Mesenchymal stem cell (in vitro differentiated cells and primary cell): Measurements from ENCODE around the gene SLC35F1.

Source experiments
- DNase-seq: peaks from one replicate; pipeline ENCODE4 v3.0.0-alpha.2; 2013
- H2AFZ ChIP-seq: one replicate; pipeline ENCODE4 v1.6.1; 2013; ENCODE audit warnings: low read depth, mild to moderate bottlenecking, control low read depth, inconsistent platforms, low read length, moderate library complexity
- H2AK5ac ChIP-seq: 2 replicates; pipeline ENCODE4 v1.6.1; 2013; ENCODE audit warnings: low read length, moderate library complexity, mild to moderate bottlenecking, inconsistent platforms; ENCODE audit not compliant: severe bottlenecking
- H2BK120ac ChIP-seq: one replicate; pipeline ENCODE4 v1.6.1; 2013; ENCODE audit warnings: low read depth, mild to moderate bottlenecking, inconsistent platforms, low read length, moderate library complexity
- H2BK12ac ChIP-seq, 2 experiments: one replicate each; pipeline ENCODE4 v1.6.1; 2013; ENCODE audit warnings: inconsistent platforms in 2 of 2, low read length in 2 of 2, mild to moderate bottlenecking in 2 of 2, moderate library complexity in 2 of 2, control low read depth in 1 of 2
- H2BK15ac ChIP-seq: one replicate; pipeline ENCODE4 v1.6.1; 2013; ENCODE audit warnings: mild to moderate bottlenecking, low read depth, inconsistent platforms; ENCODE audit not compliant: poor library complexity, severe bottlenecking
- H2BK5ac ChIP-seq: 2 replicates; pipeline ENCODE4 v1.6.1; 2013; ENCODE audit warnings: low read depth, mild to moderate bottlenecking, low read length, control low read depth, inconsistent platforms; ENCODE audit not compliant: poor library complexity, severe bottlenecking
- H3K14ac ChIP-seq, 2 experiments: one replicate each; pipeline ENCODE4 v1.6.1; 2013; ENCODE audit warnings: inconsistent platforms in 2 of 2, low read length in 2 of 2, control low read depth in 1 of 2, mild to moderate bottlenecking in 1 of 2, moderate library complexity in 1 of 2
- H3K18ac ChIP-seq, 2 experiments: one replicate each; pipeline ENCODE4 v1.6.1; 2013; ENCODE audit warnings: inconsistent platforms in 2 of 2, low read length in 2 of 2, control low read depth in 1 of 2, low read depth in 1 of 2, mild to moderate bottlenecking in 1 of 2
- H3K23ac ChIP-seq, 2 experiments: one replicate each; pipeline ENCODE4 v1.6.1; 2013; ENCODE audit warnings: inconsistent platforms in 2 of 2, low read length in 2 of 2, mild to moderate bottlenecking in 2 of 2, moderate library complexity in 2 of 2, control low read depth in 1 of 2
- H3K27ac ChIP-seq: 2 replicates; pipeline ENCODE4 v1.5.1; 2013; ENCODE audit warnings: mild to moderate bottlenecking, moderate library complexity, low read length, control low read depth, inconsistent platforms; ENCODE audit not compliant: poor library complexity, severe bottlenecking
- H3K27me3 ChIP-seq, 2 experiments: 2 replicates each; pipeline versions ENCODE4 v1.6.1 to v1.7.0; 2013; ENCODE audit warnings: low read length in 2 of 2, mild to moderate bottlenecking in 2 of 2, moderate library complexity in 2 of 2, control low read depth in 1 of 2, inconsistent platforms in 1 of 2; ENCODE audit not compliant: control insufficient read depth in 1 of 2, insufficient read depth in 1 of 2
- H3K36me3 ChIP-seq, 2 experiments: 2 replicates each; pipeline versions ENCODE4 v1.6.1 to v1.7.0; 2013; ENCODE audit warnings: low read length in 2 of 2, control low read depth in 1 of 2, inconsistent platforms in 1 of 2, low read depth in 1 of 2, mild to moderate bottlenecking in 1 of 2; ENCODE audit not compliant: insufficient read depth in 2 of 2, control insufficient read depth in 1 of 2
- H3K4ac ChIP-seq, 2 experiments: one replicate each; pipeline ENCODE4 v1.6.1; 2013; ENCODE audit warnings: inconsistent platforms in 2 of 2, low read length in 2 of 2, mild to moderate bottlenecking in 2 of 2, moderate library complexity in 2 of 2, control low read depth in 1 of 2, low read depth in 1 of 2
- H3K4me1 ChIP-seq: 2 replicates; pipeline ENCODE4 v1.6.1; 2013; ENCODE audit warnings: low read depth, low read length, control low read depth; ENCODE audit not compliant: control insufficient read depth, insufficient read depth
- H3K4me2 ChIP-seq: 2 replicates; pipeline ENCODE4 v1.6.1; 2013; ENCODE audit warnings: low read length, mild to moderate bottlenecking, inconsistent platforms; ENCODE audit not compliant: poor library complexity, severe bottlenecking
- H3K4me3 ChIP-seq, 2 experiments: 2 replicates each; pipeline versions ENCODE4 v1.5.1 to v1.7.0; 2013; ENCODE audit warnings: low read length in 2 of 2, mild to moderate bottlenecking in 2 of 2, control low read depth in 1 of 2, low read depth in 1 of 2; ENCODE audit not compliant: insufficient read depth in 1 of 2
- H3K79me1 ChIP-seq: replicated peaks from 2 replicates; pipeline ENCODE4 v1.6.1; 2013; ENCODE audit warnings: mild to moderate bottlenecking, control low read depth, low read length, inconsistent platforms; ENCODE audit not compliant: poor library complexity, severe bottlenecking
- H3K9ac ChIP-seq: 2 replicates; pipeline ENCODE4 v1.7.0; 2013; ENCODE audit warnings: mild to moderate bottlenecking, low read length, moderate library complexity
- H3K9me3 ChIP-seq: 2 replicates; pipeline ENCODE4 v1.7.0; 2013; ENCODE audit warnings: mild to moderate bottlenecking, low read length; ENCODE audit not compliant: control insufficient read depth
- H4K8ac ChIP-seq: one replicate; pipeline ENCODE4 v1.6.1; 2013; ENCODE audit warnings: inconsistent platforms, mild to moderate bottlenecking, low read length, moderate library complexity
- H4K91ac ChIP-seq: one replicate; pipeline ENCODE4 v1.6.1; 2013; ENCODE audit warnings: mild to moderate bottlenecking, low read length, inconsistent platforms
- WGBS: methylation state at CpG from one replicate; pipeline ENCODE4 v1.1.7; 2013; ENCODE audit warnings: mixed read lengths; 5-methylcytosine and 5-hydroxymethylcytosine counted together

The SLC35F1 gene

DNA sequence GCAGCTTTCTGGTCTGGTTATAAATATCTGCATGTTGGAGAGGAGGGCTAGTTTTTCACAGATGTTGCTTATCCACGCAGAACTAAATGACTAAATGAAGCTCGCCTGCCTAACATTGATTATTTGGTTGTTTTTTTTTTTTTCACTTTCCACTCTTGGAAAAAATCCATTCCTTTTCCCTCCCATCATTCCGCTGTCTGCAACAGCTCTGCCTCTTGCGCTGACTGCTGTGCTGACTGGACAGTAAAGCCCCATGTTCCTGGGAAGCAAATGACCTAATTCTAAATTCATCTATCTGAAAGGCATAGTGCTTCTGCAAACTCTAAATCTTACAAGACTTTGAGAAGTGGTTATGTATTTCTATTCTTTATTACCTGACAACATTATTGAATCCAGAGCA, 385.5 kb downstream of the SLC35F1 start:
- Histone ChIP-seq H3K4me2 (no peak overlapping the region), H2BK15ac (no peak overlapping the region), H4K91ac (no peak overlapping the region), H3K18ac (peak overlapping the region in 1 of 2 experiments; percentile 76), H3K27me3 (no peaks in the 10 kb centered on the region), H3K27ac (no peak overlapping the region), H3K9ac (no peak overlapping the region), H2BK5ac (no peak overlapping the region), H3K79me1 (no peaks in the 10 kb centered on the region), H2AFZ (no peak overlapping the region), H3K23ac (no peak overlapping the region), H3K14ac (no peak overlapping the region), H4K8ac (no peak overlapping the region), H3K4me3 (no peak overlapping the region), H3K9me3 (no peaks in the 10 kb centered on the region), H3K36me3 (no peaks in the 10 kb centered on the region), H2BK120ac (peak overlapping the region; percentile 3), H3K4me1 (peaks cover 1% of the 10 kb centered on the region), H2BK12ac (no peak overlapping the region), H3K4ac (no peak overlapping the region), H2AK5ac (no peak overlapping the region)
- WGBS, result 77% methylated on average over 4 of the region's 4 CpGs
- no peak for DNase-seq

GRCh38 chr6:118294906-118295305, 387.8 kb downstream of the SLC35F1 start:
- Histone ChIP-seq H3K27me3 (no peaks in the 10 kb centered on the region), H2AK5ac (no peak overlapping the region), H3K14ac (no peak overlapping the region), H2BK5ac (no peak overlapping the region), H3K4me1 (peaks cover 1% of the 10 kb centered on the region), H3K79me1 (no peaks in the 10 kb centered on the region), H2AFZ (no peak overlapping the region), H3K4me2 (no peak overlapping the region), H2BK120ac (no peak overlapping the region), H3K4me3 (no peak overlapping the region), H2BK12ac (no peak overlapping the region), H3K18ac (no peak overlapping the region), H2BK15ac (no peak overlapping the region), H3K23ac (no peak overlapping the region), H4K91ac (no peak overlapping the region), H3K9ac (no peak overlapping the region), H3K36me3 (no peaks in the 10 kb centered on the region), H3K4ac (no peak overlapping the region), H4K8ac (no peak overlapping the region), H3K9me3 (no peaks in the 10 kb centered on the region), H3K27ac (no peak overlapping the region)
- WGBS, result no CpG with 5 or more reads among the region's 1 CpG
- DNase-seq, result no peak

DNA sequence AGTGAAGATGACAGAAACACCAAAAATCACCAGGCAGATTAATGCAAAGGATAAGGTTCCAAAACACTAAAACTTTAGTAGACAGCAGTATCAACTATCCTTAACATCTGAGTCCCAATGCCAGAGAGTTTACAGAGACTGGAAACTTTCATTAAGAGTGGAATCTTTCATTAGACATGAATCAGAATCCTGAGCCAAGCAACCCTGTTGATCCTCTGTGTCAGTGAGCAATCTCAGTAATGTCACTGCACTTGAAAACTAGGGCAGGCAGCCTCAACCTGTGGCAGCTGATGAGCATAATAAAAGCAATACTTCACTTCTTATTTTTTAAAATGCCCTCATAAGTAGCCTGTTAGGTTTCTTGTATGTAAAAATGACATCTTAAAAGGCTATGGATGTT, 388.3 kb downstream of the SLC35F1 start:
- Histone ChIP-seq H4K8ac (no peak overlapping the region), H2BK12ac (peak overlapping the region in 1 of 2 experiments; percentile 84), H3K79me1 (no peaks in the 10 kb centered on the region), H2BK5ac (no peak overlapping the region), H3K14ac (no peak overlapping the region), H3K36me3 (no peaks in the 10 kb centered on the region), H2BK15ac (no peak overlapping the region), H3K4ac (no peak overlapping the region), H2BK120ac (no peak overlapping the region), H3K9me3 (no peaks in the 10 kb centered on the region), H4K91ac (no peak overlapping the region), H3K27ac (no peak overlapping the region), H3K18ac (no peak overlapping the region), H3K4me3 (no peak overlapping the region), H2AK5ac (no peak overlapping the region), H3K4me2 (no peak overlapping the region), H2AFZ (no peak overlapping the region), H3K9ac (no peak overlapping the region), H3K4me1 (peaks cover 1% of the 10 kb centered on the region), H3K23ac (no peak overlapping the region), H3K27me3 (no peaks in the 10 kb centered on the region)
- no peak for DNase-seq

- Histone ChIP-seq H3K27ac (no peak overlapping the region), H3K18ac (peak overlapping the region; percentile 48 to 70), H3K36me3 (no peaks in the 10 kb centered on the region), H4K8ac (peak overlapping the region; percentile 75), H2AK5ac (no peak overlapping the region), H3K14ac (no peak overlapping the region), H2BK12ac (peak overlapping the region; percentile 56 to 98), H2BK120ac (no peak overlapping the region), H3K4me2 (no peak overlapping the region), H3K9me3 (no peaks in the 10 kb centered on the region), H3K23ac (peak overlapping the region in 1 of 2 experiments; percentile 41), H3K27me3 (no peaks in the 10 kb centered on the region), H3K4me3 (no peak overlapping the region), H3K4ac (peak overlapping the region in 1 of 2 experiments; percentile 56), H3K4me1 (peaks cover 1% of the 10 kb centered on the region), H3K79me1 (no peaks in the 10 kb centered on the region), H2BK15ac (no peak overlapping the region), H3K9ac (no peak overlapping the region), H4K91ac (peak overlapping the region; percentile 72), H2AFZ (no peak overlapping the region), H2BK5ac (no peak overlapping the region)
- WGBS, result 92% methylated on average over 5 of the region's 5 CpGs
- DNase-seq, result no peak
Observed at GRCh38 chr6:118296129-118296901, 389.3 kb downstream of the SLC35F1 start.
